GM12872 (cell line): Measurements from ENCODE around the gene IFI35.

Source experiments
- CTCF ChIP-seq: IDR thresholded peaks from 3 replicates; pipeline ENCODE4 v1.5.1; 2011; ENCODE audit warnings: low read depth, mild to moderate bottlenecking, low read length, moderate library complexity; ENCODE audit not compliant: insufficient read depth

The IFI35 gene

GRCh38 chr17:42989726-42990652 is 16.6 kb upstream of the IFI35 start:
- TF ChIP-seq CTCF: no peak

- TF ChIP-seq CTCF: no peak
Measured at GRCh38 chr17:42991471-42991870, 15.1 kb upstream of the IFI35 start.

GRCh38 chr17:42992872-42993271 is 13.7 kb upstream of the IFI35 start:
- no peak for TF ChIP-seq CTCF

GRCh38 chr17:42997390-42997983 is 9.1 kb upstream of the IFI35 start:
- TF ChIP-seq CTCF: no peak

- TF ChIP-seq CTCF: peak; percentile 85
Measured at GRCh38 chr17:42997984-42998938, 8.3 kb upstream of the IFI35 start, which contains the start of gene RPL27. RPL27 (plus strand) TSS chr17:42998419; CDS start chr17:42998751, 332 bp downstream.

- no peak for TF ChIP-seq CTCF
Measured at GRCh38 chr17:42999003-42999525, 7.5 kb upstream of the IFI35 start.
